ENCODE measurements around the gene CADPS. TPM values are rescaled to one million over a fixed set of nuclear protein-coding genes. Genes with fewer than 3 reads are reported as not detected.

CADPS gene
- total RNA-seq, 1 donor from 2014 or later, result not detected

- DNase-seq (ENCODE audit: low read depth in 2 of 2), result no peak
Observed at GRCh38 chr3:62446337-62446940, 428.8 kb downstream of the CADPS start.

GRCh38 chr3:62445275-62445674 lies 429.9 kb downstream of the CADPS start:
- DNase-seq (ENCODE audit: low read depth in 2 of 2), result no peak

- no peak for DNase-seq (ENCODE audit: low read depth in 2 of 2)
Observed at GRCh38 chr3:62439978-62440377, 435.2 kb downstream of the CADPS start.

DNA sequence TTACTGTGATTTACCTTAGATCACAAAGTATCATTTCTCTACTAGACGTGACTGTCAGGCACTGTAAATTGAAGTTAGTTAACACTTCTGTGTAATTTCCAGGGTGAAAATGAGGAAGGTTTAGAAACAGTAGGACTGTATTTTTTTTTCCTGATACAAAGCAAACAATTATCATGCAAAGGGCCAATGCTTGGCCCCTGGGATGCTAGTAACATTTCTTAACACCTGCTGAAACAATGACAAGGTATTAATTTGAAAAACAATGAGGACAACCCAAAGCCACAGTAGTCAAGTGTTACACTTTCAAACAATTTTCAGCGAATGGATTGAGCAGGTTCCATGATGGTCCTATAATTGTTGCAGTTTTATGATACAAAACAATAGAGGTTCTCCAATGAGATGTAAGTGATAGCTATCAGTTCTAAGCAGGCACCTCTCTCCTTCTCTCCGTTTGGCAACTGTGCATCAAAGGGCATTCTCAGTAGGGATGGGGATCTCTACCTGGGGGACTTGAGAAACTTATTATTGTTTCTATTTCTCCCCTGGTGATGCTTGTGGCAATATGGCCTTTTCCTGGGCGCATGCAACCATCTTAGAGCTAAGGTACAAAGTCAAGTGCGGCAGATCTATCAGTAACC lies 435.9 kb downstream of the CADPS start:
- DNase-seq (ENCODE audit: low read depth in 2 of 2), result no peak

DNA sequence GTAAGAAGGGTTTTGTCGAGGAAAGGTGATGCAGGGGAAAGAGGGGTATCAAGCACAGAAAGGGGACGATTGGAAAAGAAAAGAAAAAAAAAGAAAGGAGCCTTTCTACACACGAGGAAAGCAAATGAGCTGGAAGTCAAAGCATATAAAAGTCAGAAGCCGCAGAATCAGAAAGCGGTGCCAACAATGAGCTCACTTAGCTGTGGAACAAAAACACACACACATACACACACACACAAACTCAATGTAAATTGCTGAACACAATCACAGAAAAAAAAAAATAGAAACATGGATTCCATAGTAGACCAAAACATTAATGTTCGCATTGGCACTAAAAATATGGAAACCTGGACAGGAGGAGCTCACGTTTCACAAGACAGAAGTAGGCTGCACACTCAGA lies 438.4 kb downstream of the CADPS start:
- DNase-seq (ENCODE audit: low read depth in 2 of 2), result no peak

DNA sequence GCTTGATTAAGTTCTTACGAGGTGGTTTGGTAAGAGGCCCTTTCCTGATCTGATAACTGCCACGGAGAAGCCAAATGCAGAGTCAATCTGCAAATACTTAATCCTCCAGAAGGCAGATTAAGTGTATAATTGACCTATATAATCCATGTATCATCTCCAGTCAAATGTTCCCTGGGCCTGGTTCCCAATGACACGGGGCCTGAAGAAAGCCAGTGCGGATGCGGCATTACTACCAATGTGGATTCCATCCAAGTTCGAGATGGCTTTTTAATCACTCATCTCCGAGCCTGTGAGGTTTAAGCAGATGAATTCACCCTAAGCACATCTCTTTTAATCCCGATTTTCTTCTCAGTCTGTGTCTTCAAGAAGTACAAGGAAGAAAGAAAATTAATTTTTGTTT lies 441.8 kb downstream of the CADPS start:
- no peak for DNase-seq (ENCODE audit: low read depth in 2 of 2)

- no peak for DNase-seq (ENCODE audit: low read depth in 2 of 2)
Observed at GRCh38 chr3:62421207-62421606, 454.0 kb downstream of the CADPS start.

DNA sequence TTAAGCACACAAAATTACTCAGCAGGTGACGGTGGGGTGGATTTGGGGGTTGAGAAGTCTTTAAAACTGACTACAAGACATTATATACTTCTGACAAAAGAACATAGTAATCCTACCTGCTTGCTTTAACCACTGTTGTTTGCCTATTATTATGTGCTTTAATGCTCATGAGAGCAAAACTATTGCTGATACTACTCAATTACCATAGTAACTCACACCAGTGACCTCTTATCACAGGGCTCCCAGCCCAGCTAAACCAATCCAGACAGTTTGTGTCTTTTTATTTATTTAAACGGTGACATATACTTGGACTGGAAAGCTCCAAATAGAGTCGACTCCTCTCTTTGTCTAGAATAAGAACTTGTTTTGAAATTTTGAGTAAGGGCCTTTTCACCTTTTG lies 459.1 kb downstream of the CADPS start:
- no peak for DNase-seq (ENCODE audit: low read depth in 2 of 2)

DNA sequence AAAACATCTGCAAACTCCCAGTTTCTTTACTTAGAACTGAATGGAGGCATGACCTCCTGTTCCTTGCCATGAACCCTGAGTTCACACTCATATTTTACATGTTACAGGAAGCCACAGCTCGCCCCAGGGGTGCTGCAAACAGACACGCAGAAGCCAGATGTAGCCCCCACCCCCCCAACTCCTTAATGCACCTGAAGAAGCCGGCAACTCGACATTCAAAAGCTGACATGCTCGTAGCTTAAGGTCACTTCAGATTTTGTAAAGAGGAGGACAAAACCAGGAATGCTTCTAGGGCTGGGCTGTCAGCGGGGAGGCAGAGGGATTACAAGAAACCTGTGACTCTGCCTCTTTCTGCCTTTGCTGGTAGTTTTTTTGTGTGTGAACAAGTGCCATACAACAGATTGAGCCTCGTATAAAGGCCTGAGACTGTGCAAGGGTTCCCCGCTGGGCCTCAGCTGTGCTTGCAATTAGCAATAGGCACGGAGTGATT lies 459.9 kb downstream of the CADPS start:
- DNase-seq (ENCODE audit: low read depth in 2 of 2), result no peak

DNA sequence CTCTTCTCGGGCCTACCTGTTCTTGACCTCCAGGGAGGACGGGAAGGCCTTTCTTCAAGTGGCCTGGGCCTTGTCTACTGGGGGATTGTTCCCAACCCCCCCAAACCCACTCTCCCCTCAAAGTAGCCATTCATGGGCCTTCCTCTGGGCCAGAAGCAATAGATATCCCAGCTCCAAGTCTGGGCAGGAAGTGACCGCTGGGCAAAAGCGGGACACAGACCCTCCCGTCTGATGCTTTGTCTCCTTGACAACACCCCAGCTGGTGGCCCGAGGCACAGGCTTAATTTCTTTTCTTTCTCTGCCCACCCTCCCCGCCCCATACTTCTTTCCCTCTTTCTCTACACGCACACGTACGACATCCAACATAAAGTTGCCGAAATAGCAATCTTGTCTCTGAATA lies 460.4 kb downstream of the CADPS start:
- DNase-seq (ENCODE audit: low read depth in 2 of 2), result no peak

DNA sequence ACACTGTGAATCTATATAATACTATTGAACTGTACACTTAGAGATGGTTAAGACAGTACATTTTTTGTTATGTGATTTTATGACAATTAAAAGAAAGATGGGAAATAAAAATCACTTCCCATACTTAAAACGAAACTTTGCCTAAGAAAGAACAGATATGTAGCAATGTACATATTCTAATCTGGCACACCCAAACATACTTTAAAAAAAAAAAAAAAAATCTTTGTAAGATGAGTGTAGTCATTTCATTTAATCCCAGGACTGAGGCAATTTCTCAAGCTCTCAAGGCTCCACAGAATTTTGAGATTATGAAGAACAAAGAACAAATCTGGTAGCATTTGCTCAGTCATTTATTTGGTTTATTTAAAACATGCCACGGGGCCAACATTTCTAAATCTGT lies 461.5 kb downstream of the CADPS start:
- DNase-seq (ENCODE audit: low read depth in 2 of 2), result no peak

- DNase-seq (ENCODE audit: low read depth in 2 of 2), result no peak
Observed at GRCh38 chr3:62406945-62407344, 468.3 kb downstream of the CADPS start.

- no peak for DNase-seq (ENCODE audit: low read depth in 2 of 2)
Observed at GRCh38 chr3:62405566-62405965, 469.6 kb downstream of the CADPS start.

DNA sequence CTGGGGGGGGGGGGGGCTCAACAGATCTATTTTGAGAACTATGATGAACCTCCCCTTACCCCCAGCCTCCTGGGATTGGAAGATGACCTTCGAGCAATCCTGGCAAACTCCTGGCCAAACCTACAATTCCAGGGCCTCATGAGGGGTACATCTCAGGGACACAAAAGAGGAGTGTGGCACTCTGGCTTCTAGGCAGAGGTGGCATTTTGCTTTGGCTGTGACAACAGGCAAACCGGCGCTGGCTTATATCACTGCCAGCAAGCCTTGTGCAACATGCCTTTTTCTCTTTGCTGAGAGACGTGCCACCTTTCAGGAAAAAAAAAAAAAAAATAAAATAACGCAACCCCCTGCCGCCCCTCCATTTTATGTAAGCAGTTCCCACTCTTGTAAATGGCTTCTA lies 470.1 kb downstream of the CADPS start:
- no peak for DNase-seq (ENCODE audit: low read depth in 2 of 2)

GRCh38 chr3:62404321-62404720 lies 470.9 kb downstream of the CADPS start:
- DNase-seq (ENCODE audit: low read depth in 2 of 2), result no peak

GRCh38 chr3:62403765-62404164 lies 471.5 kb downstream of the CADPS start:
- no peak for DNase-seq (ENCODE audit: low read depth in 2 of 2)

GRCh38 chr3:62392626-62393292 lies 482.5 kb downstream of the CADPS start:
- DNase-seq (ENCODE audit: low read depth in 2 of 2), result no peak

DNA sequence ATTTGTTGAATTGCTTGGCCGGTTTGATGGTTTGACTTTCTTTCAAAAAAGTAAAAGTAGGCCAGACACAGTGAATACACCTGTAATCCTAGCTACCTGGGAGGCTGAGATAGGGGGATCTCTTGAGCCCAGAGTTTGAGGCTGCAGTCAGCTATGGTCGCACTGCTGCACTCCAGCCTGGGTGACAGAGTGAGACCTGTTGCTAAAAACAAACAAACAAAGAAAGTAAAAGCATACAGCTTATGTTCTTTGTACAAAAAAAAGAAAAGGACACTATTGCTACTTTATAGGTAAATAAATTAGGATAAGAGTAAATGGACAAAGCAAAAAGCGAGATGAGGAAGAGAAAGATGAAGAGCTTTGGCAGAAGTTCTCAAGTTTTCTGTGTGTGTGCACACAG lies 488.0 kb downstream of the CADPS start:
- no peak for DNase-seq (ENCODE audit: low read depth in 2 of 2)

GRCh38 chr3:62379321-62379798 lies 495.9 kb downstream of the CADPS start:
- DNase-seq (ENCODE audit: low read depth in 2 of 2), result no peak

DNA sequence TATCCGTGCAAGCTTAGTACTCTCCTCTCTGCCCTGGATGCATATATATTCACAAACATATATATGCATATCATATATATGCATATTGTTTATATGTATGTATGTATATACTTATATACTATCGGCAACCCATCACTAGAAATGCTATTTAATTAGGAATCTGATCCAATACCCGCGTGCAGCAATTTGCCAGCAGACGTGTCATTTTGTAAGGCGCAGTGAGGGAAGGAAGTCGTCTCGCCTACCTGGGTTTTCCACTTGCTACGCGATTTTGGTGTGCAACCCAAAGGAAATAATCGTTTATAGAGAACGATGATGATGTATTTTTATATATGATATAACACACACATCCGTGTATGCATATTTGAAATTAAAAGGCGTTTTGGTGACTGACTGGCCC lies 496.3 kb downstream of the CADPS start:
- DNase-seq (ENCODE audit: low read depth in 2 of 2), result no peak

- DNase-seq (ENCODE audit: low read depth in 2 of 2), result no peak
Observed at GRCh38 chr3:62378311-62378789, 496.9 kb downstream of the CADPS start.
